NCI-H1930 (cell line): ENCODE results near the gene ZFP64.

Experiments used
- DNase-seq, 2 experiments: peaks; one replicate each; lab custom pipeline; 2025; lab: John Stamatoyannopoulos, UW

ZFP64 gene

GRCh38 chr20:52104546-52105441, 86.8 kb downstream of the ZFP64 start:
- DNase-seq: no peak

- no peak for DNase-seq
Measured at GRCh38 chr20:52103913-52104545, 87.5 kb downstream of the ZFP64 start.

GRCh38 chr20:52103335-52103912, 88.2 kb downstream of the ZFP64 start:
- DNase-seq: no peak

- DNase-seq: no peak
Measured at GRCh38 chr20:52102559-52102958, 89.0 kb downstream of the ZFP64 start.

GRCh38 chr20:52102126-52102525, 89.5 kb downstream of the ZFP64 start:
- no peak for DNase-seq
